OCI-M2 (cell line): ENCODE data around the gene GLI1.
A peak's percentile ranks its signal among the peaks of the same experiment; 100 is the strongest.
"Not testable (repeated sequence)": the region's sequence is repeated elsewhere in the genome, so short reads cannot be mapped to it uniquely, and the experiment has no call there.

Source experiments
- DNase-seq: peaks from one replicate; lab custom pipeline; 2025; ENCODE audit not compliant: unreplicated experiment; lab: John Stamatoyannopoulos, UW

GLI1 gene

DNA sequence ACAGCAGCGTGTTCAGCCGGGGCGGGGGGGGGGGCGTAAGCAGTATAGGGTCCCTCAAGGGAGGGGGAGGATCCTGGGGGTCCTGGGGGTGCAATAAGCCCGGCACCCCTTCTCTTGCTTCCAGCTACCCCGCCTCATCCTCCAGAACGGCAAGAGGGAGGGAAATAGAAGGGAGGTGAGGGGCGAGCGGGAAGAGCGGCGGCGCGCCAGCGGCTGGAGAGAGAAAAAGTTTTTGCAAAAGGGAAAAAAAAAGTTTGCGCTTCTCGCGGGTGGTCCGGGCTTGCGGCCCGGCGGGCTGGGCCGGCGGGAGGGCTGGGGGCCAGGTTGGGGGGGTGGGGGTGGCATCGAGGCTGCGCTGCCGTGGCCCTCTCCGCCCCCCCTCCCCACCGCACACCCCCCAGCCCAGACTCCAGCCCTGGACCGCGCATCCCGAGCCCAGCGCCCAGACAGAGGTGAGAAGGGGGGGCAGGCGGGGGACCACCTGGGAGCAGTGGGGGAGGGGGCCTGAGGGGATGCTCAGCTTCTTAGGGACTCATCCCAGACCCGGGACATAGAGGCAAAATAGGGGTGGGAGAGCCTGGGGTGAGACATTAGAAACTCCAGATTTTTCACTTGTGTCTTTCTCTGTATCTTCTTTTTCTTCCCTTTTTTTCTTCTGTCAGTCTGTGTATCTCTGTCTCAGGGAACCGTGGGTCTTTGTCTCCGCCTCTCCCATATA is at the start of gene GLI1:
Gene GLI1 (plus strand): TSS at position 36 of the 718 bp plus-strand sequence. CDS start 3,907 bp downstream, outside the sequence.
- no peak for DNase-seq

DNA sequence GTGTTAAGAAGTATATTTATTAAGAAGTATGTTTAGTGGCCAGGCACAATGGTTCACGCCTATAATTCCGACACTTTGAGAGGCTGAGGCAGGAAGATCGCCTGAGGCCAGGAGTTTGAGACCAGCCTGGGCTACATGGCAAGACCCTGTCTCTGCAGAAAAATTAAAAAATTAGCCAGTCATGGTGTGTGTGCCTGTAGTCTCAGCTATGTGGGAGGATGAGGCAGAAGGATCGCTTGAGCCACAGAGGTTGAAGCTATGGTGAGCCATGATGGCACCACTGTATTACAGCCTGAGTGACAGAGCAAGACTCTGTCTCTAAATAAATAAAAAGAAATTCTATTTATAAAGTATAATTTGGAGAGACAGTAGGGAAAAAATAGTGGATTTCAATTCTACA is 49.1 kb upstream of the GLI1 start:
- DNase-seq, result no peak

DNA sequence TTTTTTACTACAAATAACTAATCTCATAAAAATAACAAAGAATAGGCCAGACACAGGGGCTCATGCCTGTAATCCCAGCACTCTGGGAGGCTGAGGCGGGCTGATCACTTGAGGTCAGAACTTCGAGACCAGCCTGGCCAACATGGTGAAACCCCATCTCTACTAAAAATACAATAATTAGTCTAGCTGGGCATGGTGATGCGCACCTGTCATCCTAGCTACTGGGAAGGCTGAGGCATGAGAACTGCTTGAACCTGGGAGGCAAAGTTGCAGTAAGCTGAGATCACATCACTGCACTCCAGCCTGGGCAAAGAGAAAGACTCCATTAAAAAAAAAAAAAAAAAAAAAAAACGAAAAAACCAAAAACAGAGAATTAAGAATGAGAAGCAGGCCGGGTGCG is 45.4 kb upstream of the GLI1 start:
- not testable (repeated sequence) for DNase-seq

DNA sequence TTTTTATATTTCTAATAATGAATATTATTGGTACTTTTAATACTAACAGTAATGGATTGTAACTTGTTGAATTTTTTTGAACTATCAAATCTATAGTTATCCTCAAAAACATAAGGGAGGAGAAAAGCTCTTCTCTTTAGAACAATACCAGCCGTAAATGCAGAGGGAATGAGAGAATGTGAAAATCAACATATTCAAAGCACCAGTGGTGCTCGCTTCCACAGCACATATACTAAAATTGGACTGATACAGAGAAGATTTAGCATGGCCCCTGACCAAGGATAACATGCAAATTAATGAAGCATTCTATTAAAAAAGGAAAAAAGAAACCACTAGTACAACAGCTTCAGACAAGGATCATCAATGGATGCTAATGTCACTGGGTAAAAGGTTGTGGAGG is 44.5 kb upstream of the GLI1 start:
- no peak for DNase-seq

DNA sequence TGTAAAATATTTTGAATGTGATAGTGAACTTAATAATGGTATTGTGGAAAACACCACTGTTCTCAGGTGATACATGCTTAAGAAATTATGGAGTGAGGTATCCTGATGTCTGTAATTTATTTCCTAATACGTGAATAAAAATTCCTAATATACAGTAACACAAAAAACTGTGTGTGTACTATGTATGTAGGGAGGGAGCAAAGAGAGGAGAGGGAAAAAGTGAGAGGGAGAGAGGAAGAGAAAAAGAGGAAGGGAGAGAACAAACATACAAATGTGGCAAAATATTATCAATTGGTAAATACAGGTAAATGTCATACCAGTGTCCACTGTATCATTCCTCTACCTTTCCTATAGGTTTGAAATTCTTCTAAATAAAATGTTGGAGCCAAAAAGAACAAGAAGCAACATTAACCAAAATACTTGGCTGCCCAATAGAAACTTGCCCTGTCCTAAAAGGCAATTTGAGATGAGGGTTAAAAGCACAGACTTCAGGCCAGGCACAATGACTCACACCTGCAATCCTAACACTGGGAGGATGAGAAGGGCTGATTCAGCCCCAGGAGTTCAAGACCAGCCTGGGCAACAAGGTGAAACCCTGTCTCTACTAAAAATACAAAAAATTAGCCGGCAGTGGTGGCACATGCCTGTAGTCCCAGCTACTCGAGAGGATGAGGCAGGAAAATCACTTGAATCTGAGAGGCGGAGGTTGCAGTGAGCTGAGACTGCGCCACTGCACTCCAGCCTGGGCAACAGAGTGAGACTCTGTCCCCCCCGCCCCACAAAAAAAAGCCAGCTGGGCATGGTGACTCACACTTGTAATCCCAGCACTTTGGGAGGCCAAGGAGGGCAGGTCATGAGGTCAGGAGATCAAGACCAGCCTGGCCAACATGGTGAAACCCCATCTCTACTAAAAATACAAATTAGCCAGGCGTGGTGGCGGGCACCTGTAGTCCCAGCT is 43.3 kb upstream of the GLI1 start:
- DNase-seq, result no peak

DNA sequence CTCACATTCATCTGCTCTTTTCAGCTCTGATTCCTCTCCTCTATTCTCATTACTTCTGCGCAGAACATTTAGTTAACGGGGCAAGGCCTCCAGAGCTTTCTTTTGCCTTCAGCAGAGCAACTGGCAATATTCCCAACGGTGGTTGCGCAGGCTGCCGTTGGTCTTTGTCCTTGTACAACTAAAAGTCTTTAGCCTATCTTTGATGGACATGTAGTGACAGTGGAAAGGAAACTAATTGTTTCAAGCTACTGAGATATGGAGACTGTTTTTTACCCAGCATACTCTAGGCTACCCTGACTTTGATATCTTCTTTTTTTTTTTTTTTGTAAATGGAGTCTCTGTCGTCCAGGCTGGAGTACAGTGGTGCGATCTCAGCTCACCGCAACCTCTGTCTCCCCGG is 41.3 kb upstream of the GLI1 start:
- DNase-seq, result no peak

DNA sequence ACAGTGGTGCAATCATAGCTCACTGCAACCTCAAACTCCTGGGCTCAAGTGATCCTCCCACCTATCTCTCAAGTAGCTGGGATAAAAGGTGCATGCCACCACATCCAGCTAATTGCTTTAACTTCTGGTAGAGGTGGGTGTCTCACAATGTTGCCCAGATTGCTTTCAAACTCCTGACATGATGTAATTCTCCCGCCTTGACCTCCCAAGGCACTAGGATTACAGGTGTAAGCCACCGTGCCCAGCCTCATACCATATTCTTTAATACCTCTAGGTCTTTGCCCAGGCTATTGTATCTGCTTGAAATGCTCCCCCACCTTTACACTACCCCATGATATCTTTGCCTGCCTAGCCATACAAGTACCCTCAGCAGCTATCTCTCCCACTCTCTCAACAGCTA is 40.1 kb upstream of the GLI1 start:
- DNase-seq, result no peak

DNA sequence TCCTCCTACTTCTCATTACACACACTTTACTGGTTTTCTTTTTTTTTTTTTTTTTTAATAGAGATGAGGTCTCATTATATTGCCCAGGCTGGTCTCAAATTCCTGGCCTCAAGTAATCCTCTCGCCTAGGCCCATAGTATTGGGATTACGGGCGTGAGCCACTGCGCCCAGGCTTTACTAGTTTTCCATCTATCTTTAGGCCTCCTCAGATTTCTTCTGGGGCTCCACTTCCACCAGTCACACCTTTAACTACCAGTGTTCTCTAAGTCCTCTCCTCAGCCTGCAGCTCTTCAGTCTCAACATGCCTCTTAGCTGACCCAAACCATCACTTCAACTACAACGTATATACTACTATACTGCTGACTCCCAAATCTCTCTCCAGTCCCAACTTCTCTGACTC is 39.1 kb upstream of the GLI1 start:
- DNase-seq, result no peak

DNA sequence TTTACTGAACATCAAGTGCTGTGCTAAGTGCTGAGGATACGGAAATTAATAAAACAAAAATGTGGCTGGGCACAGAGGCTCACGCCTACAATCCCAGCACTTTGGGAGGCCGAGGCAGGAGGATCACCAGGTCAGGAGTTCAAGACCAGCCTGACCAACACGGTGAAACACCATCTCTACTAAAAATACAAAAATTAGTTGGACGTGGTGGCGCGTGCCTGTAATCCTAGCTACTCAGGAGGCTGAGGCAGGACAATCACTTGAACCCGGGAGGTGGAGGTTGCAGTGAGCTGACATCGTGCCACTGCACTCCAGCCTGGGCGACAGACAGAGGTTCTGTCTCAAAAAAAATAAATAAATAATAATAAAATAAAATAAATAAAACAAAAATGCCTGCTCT is 32.6 kb upstream of the GLI1 start:
- DNase-seq, result not testable (repeated sequence)

DNA sequence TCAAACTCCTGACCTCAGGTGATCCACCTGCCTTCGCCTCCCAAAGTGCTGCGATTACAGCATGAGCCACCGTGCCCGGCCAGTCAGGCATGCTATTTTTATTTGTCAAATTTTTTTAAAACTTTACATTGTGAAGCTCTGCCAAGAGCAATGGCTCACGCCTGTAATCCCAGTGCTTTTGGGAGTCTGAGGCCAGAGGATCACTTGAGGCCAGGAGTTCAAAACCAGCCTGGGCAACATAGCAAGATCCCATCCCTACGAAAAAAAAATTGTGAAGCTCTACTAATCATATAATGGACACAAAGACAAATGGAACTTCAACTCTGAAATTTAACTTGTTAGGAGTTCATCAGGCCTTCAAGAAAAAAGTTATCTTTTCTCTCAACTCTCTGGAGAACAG is 30.6 kb upstream of the GLI1 start:
- DNase-seq, result no peak

DNA sequence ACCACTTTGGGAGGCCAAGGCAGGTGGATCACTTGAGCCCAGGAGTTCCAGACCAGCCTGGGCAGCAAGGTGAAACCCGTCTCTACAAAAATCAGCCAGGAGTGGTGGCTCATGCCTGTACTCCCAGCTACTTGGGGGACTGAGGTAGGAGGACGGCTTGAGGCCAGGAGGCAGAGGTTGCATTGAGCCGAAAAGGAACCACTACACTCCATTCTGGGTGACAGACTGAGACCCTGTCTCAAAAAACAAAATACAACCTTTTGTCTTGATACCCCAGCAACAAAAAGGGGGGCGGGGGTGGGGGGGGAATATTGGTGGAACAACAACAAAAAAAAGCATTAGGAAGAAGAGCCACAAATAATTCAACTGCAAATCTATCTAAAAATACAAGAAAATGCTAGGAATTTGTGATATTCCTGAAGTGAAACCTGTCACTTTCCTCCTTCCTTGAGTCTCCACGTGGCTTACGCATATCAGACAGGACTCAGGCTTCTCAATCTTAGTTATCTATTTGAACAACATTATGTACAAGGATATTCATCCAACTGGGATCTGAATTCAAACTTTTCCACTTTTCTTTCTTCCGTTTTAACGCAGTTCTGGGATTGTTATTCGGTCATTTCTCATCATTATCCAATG is 30.0 kb upstream of the GLI1 start:
- DNase-seq, result no peak

DNA sequence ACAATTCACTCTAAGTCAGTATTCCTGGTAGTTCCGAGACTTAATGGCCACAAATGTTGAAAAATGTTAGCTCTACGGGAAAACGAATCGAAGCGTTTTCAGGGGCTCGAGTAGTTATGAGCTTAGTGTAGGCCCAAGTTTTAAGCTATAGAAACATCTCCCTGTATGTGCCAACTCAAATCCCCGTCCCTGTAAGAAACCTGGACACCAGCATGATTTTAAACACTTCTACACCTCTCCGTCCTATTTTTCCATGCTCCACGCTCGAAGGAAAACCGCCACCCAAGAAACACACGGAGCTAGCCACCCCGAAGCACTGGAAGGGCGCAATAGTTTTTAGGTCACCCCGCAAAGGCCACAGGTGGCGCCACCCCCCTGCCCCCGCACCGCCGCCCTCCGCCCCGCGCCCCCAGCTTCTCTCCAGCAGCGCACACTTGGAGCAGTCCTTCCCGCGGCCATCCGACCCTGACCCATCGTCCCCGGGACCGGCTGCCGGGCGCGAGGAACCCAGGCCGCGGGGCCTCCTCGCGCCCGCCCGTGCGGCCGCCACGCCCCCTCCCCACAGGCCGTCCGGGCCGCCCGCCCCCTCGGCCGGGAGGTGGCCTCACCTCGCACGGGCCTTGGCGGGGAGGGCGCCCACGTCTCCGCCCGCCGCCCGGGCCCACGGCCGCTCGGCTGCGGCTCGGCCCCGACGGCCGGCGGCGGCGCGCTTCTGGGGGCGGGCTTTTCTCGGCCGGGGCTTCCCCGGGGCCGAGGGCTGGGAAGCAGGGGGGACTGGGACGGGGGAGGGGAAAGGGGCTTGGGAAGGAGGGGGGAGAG is 29.3 kb upstream of the GLI1 start:
- DNase-seq, result no peak

DNA sequence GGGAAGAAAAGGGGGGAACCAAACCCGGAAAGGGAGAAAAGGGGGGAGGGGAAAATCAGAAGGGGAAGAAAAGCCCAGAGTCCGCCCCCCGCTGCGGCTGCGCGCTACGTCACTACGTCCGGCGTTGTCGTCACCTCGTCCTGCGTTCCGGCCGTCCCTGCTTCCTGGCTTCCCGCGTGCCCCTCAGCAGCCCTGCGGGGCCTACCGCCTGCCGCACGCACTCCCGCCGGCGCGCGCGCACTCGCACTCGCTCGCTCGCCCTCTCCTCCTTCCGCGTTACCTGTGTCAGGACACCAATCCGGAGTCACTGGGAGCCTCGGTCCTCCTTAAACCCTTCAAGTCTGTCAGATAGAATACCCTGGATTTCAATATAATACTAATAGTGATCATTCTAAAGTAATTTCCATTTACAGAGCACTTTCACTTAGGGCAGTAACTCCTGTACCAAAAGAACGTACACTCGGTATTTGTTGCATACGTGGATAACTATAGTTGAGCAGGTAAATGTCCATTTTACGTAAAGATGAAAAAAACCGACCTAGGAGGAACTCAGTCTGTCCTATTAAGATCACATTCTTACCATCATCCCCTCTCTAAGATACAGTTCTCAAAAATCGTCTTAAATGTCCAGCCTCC is 28.5 kb upstream of the GLI1 start, which contains the start of gene R3HDM2:
Gene R3HDM2 (minus strand): TSS at position 113 of the 636 bp plus-strand sequence. CDS start 120,615 bp downstream, outside the sequence.
- peak; percentile 73 for DNase-seq

DNA sequence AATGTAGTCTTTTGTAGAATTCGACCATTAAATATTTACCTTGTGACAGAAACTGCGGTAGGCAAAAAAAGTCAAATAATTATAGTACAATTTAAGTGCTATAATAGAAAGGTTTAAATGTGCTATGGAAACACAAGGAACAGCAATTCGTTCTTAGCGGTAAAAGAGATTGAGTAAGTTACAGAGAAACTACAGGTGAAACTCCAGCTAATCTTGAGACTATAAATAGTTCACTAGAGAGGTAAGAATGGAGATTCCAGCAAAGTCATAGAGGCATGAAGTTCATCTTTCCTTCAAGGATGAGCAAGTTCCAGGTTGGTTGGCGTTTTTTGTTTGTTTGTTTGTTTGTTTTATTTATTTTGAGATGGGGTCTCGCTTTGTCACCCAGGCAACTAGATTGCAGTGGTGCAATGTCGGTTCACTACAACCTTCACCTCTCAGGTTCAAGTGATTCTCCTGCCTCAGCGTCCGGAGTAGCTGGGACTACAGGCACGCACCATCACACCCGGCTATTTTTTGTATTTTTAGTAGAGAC is 27.9 kb upstream of the GLI1 start:
- no peak for DNase-seq

DNA sequence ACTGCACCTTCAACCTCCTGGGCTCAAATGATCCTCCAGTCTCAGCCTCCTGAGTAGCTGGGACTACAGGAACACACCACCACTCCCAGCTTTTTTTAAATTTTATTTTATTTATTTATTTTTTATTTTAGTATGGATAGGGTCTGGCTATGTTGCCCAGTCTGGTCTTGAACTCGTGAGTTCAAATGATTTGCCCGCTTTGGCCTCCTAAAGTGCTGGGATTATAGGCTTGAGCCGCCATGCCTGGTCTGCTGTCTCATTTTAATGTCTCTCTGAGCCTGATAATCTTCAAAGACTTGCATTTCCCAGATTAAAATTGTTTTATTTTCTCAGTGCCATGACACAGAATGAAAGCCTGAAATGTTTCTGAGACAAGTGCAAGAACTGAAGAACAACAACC is 26.2 kb upstream of the GLI1 start:
- DNase-seq, result no peak

DNA sequence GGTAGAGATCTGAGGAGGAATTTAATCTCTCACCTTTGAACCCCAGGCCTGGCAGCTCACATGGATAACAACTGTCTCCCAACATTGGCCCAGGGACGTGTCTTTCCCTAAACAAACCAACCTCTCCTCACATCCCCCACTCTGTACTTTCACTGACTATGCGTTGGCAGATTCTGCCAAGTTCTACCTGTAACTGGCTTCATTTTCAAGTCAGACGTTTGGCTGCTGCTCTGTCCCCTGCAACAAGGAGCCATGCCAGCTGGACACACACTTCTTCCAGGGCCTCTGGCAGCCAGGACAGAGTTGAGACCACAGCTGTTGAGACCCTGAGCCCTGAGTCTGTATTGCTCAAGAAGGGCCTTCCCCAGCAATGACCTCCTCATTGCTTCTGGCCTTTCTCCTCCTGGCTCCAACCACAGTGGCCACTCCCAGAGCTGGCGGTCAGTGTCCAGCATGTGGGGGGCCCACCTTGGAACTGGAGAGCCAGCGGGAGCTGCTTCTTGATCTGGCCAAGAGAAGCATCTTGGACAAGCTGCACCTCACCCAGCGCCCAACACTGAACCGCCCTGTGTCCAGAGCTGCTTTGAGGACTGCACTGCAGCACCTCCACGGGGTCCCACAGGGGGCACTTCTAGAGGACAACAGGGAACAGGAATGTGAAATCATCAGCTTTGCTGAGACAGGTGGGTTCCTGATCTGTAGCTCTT is 24.9 kb upstream of the GLI1 start, which contains the start of gene INHBC:
Gene INHBC (plus strand): TSS at position 268 of the 707 bp plus-strand sequence. CDS start 103 bp downstream, at position 371.
- DNase-seq, result no peak

DNA sequence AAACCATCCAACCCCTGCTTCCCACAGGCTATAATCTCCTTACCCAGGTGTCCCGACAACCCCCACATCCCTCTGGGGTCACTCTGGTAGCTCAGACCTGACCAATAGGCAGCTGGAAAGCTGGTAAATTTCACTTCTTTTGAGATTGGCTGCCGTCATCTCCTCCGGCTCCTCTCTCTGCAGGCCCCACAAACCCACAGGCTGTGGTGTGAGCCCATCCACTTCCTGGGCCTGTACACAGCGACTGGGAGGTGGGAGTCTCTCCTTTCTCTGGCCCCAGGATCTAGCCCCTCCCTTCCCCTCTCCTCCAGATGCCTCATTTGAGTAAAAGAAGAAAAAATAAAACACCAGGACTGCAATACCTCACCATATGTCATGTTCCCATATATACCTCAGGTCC is 24.3 kb upstream of the GLI1 start:
- no peak for DNase-seq

DNA sequence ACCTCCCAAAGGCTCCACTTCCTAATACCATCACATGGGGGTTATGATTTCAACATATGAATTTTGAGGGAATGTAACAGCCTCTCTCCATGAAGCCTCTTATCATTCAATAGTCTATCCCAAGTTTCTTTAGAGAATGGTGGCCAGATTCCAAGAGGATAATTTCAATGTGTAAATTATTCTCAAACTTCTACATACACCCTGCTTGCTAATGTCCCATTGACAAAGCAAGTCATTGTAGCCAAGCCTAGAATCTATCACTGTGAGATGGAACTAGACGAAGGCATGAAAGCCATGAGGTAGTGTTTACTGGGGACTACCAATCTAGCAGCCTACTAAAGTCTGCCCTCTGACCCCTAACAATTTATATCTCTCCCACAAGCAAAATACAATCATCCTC is 21.2 kb upstream of the GLI1 start:
- DNase-seq, result no peak

DNA sequence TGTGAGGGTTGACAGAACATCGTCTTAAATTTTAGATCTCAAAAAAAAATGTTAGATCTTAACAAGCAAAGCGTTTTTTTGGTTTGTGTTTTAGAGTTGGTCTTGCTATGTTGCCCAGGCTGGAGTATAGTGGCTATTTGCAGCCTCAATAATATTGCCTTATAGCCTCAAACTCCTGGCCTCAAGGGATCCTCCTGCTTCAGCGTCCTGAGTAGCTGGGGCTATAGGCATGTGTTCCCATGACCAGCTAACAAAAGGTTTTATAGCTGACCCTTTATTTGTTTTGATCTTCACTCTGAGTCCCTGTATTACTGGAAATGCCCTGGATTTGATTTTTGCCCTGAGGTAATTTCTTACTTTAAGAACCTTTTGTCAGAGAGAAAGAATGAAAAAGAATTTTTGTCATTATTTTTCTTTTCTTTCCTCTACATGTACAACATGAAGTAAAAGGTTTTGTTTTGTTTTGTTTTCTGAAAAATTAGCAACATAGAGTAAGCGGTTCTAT is 19.8 kb upstream of the GLI1 start:
- DNase-seq, result no peak
